Hypothalamus (tissue), 51 donors: Measurements from ENCODE around the gene FADS1.

Experiments used
- DNase-seq, 51 donors: peaks; one replicate each; lab custom pipeline; 2025; lab: John Stamatoyannopoulos, UW

The FADS1 gene

GRCh38 chr11:61828629-61829407, 12.0 kb upstream of the FADS1 start:
- peak in 31 of 51 donors; percentile 17 to 77 (median 45) for DNase-seq

- no peak for DNase-seq
Measured at GRCh38 chr11:61828379-61828628, 11.5 kb upstream of the FADS1 start.

GRCh38 chr11:61827571-61828378, 11.0 kb upstream of the FADS1 start, which contains the start of gene FADS2:
Gene FADS2, plus strand, starts transcription at chr11:61828300. Its CDS starts 91 bp downstream, at chr11:61828391.
- DNase-seq: peak; percentile 60 to 99 (median 94)

- peak in 9 of 51 donors; percentile 37 to 73 (median 59) for DNase-seq
Measured at GRCh38 chr11:61826930-61827570, 10.2 kb upstream of the FADS1 start.

- no peak for DNase-seq
Measured at GRCh38 chr11:61820174-61820573, 3.4 kb upstream of the FADS1 start.

- no peak for DNase-seq
Measured at GRCh38 chr11:61817471-61818202, 834 bp upstream of the FADS1 start.

GRCh38 chr11:61815790-61816735, 740 bp downstream of the FADS1 start:
- DNase-seq: peak in 47 of 51 donors; percentile 35 to 87 (median 64)

- peak; percentile 72 to 99 (median 97) for DNase-seq
Measured at GRCh38 chr11:61814958-61815789, 1.6 kb downstream of the FADS1 start.

- DNase-seq: peak in 35 of 51 donors; percentile 26 to 83 (median 54)
Measured at GRCh38 chr11:61814247-61814957, 2.4 kb downstream of the FADS1 start.

- no peak for DNase-seq
Measured at GRCh38 chr11:61812736-61813411, 3.9 kb downstream of the FADS1 start.

GRCh38 chr11:61811831-61812230, 5.0 kb downstream of the FADS1 start:
- DNase-seq: no peak

GRCh38 chr11:61810671-61811175, 6.1 kb downstream of the FADS1 start:
- DNase-seq: no peak

GRCh38 chr11:61806785-61807184, 10.0 kb downstream of the FADS1 start:
- DNase-seq: no peak

- no peak for DNase-seq
Measured at GRCh38 chr11:61805146-61805545, 11.7 kb downstream of the FADS1 start.

- DNase-seq: peak in 1 of 51 donors; percentile 70
Measured at GRCh38 chr11:61803889-61804647, 12.7 kb downstream of the FADS1 start.

GRCh38 chr11:61802605-61803004, 14.2 kb downstream of the FADS1 start:
- no peak for DNase-seq
